Stimulated activated CD8-positive, alpha-beta memory T cell treated with anti-CD3 and anti-CD28 coated beads, Interleukin-4, amount 100 ng/mL, for 24 hours (primary cell): ENCODE measurements around the gene KPNA1.

Experiments used
- DNase-seq: peaks from one replicate; pipeline ENCODE4 v3.0.0-alpha.2; 2020; ENCODE audit warnings: low read depth

Gene KPNA1

GRCh38 chr3:122514123-122515019, at the start of gene KPNA1:
Gene KPNA1, minus strand, starts transcription at chr3:122514939. Its CDS starts 18,374 bp downstream, at chr3:122496565.
- DNase-seq, result peak; percentile 79

GRCh38 chr3:122564155-122564912, 49.6 kb upstream of the KPNA1 start, which contains the start of the genes DTX3L and PARP9:
Gene DTX3L, plus strand, starts transcription at chr3:122564338. Its CDS starts 89 bp downstream, at chr3:122564427.
Gene PARP9, minus strand, starts transcription at chr3:122564300. Its CDS starts 4,680 bp downstream, at chr3:122559620.
- DNase-seq, result peak; percentile 50

- DNase-seq, result no peak
These were observed 48.9 kb upstream of the KPNA1 start for GRCh38 chr3:122563717-122564025.

- DNase-seq, result no peak
These were observed 48.4 kb upstream of the KPNA1 start for GRCh38 chr3:122562923-122563716.

- no peak for DNase-seq
These were observed 45.9 kb upstream of the KPNA1 start for GRCh38 chr3:122560680-122561079.

- DNase-seq, result no peak
These were observed 45.2 kb upstream of the KPNA1 start for GRCh38 chr3:122559906-122560305.

GRCh38 chr3:122558605-122559004, 43.9 kb upstream of the KPNA1 start:
- no peak for DNase-seq

GRCh38 chr3:122557356-122557755, 42.6 kb upstream of the KPNA1 start:
- DNase-seq, result no peak

GRCh38 chr3:122555275-122556071, 40.7 kb upstream of the KPNA1 start:
- no peak for DNase-seq

- no peak for DNase-seq
These were observed 38.4 kb upstream of the KPNA1 start for GRCh38 chr3:122553171-122553570.

- no peak for DNase-seq
These were observed 33.9 kb upstream of the KPNA1 start for GRCh38 chr3:122548619-122549018.

- no peak for DNase-seq
These were observed 33.3 kb upstream of the KPNA1 start for GRCh38 chr3:122548076-122548475.

GRCh38 chr3:122546151-122546550, 31.4 kb upstream of the KPNA1 start:
- no peak for DNase-seq

GRCh38 chr3:122538956-122539490, 24.3 kb upstream of the KPNA1 start:
- DNase-seq, result no peak

- DNase-seq, result no peak
These were observed 21.9 kb upstream of the KPNA1 start for GRCh38 chr3:122536632-122537001.

- no peak for DNase-seq
These were observed 21.4 kb upstream of the KPNA1 start for GRCh38 chr3:122535964-122536631.

- no peak for DNase-seq
These were observed 19.2 kb upstream of the KPNA1 start for GRCh38 chr3:122533931-122534334.

GRCh38 chr3:122533480-122533879, 18.7 kb upstream of the KPNA1 start:
- no peak for DNase-seq

GRCh38 chr3:122530164-122530563, 15.4 kb upstream of the KPNA1 start:
- DNase-seq, result no peak

- DNase-seq, result no peak
These were observed 8.6 kb upstream of the KPNA1 start for GRCh38 chr3:122523317-122523716.

- no peak for DNase-seq
These were observed 6.1 kb upstream of the KPNA1 start for GRCh38 chr3:122520861-122521260.
